ENCODE results near the gene FOSL1. TPM values are rescaled to one million over a fixed set of nuclear protein-coding genes. Genes with fewer than 3 reads are reported as not detected.
"Not testable (repeated sequence)": the region's sequence is repeated elsewhere in the genome, so short reads cannot be mapped to it uniquely, and the experiment has no call there.

The FOSL1 gene
- total and polyA plus RNA-seq, 4 donors: 0.17 to 0.20 TPM; not detected in 2

- H3K27me3 ChIP-seq (ENCODE audit: control insufficient read depth in 4 of 4, insufficient read depth in 4 of 4, low read length in 3 of 4); H3K9ac ChIP-seq (ENCODE audit: low read depth in 1 of 2, low read length in 2 of 2); H3K4me1 ChIP-seq (ENCODE audit: control insufficient read depth in 4 of 4, insufficient read depth in 4 of 4, low read length in 3 of 4); DNase-seq (ENCODE audit: low spot score); H3K9me3 ChIP-seq (ENCODE audit: control insufficient read depth in 4 of 4, low read length in 3 of 4); H3K4me3 ChIP-seq (ENCODE audit: low read depth in 1 of 3, low read length in 3 of 3); H3K27ac ChIP-seq (ENCODE audit: low read depth in 1 of 2, low read length in 2 of 2): not testable (repeated sequence)
- peaks cover 3 to 14% (median 5%) of the 10 kb centered on the region in 4 donors for H3K36me3 ChIP-seq (ENCODE audit: control insufficient read depth in 4 of 4, insufficient read depth in 3 of 4, low read depth in 1 of 4, low read length in 3 of 4)
- WGBS: 63% methylated on average over 7 of the region's 7 CpGs
Observed at GRCh38 chr11:65848693-65849092, 51.5 kb downstream of the FOSL1 start.

- WGBS: 66% methylated on average over 3 of the region's 3 CpGs
- no peak overlapping the region for H3K4me3 ChIP-seq (ENCODE audit: low read depth in 1 of 3, low read length in 3 of 3)
- no peak overlapping the region for H3K9ac ChIP-seq (ENCODE audit: low read depth in 1 of 2, low read length in 2 of 2)
- peaks cover 0 to 4% (median 2%) of the 10 kb centered on the region in 4 donors for H3K36me3 ChIP-seq (ENCODE audit: control insufficient read depth in 4 of 4, insufficient read depth in 3 of 4, low read depth in 1 of 4, low read length in 3 of 4)
- H3K27me3 ChIP-seq (ENCODE audit: control insufficient read depth in 4 of 4, insufficient read depth in 4 of 4, low read length in 3 of 4): no peaks in the 10 kb centered on the region
- H3K4me1 ChIP-seq (ENCODE audit: control insufficient read depth in 4 of 4, insufficient read depth in 4 of 4, low read length in 3 of 4): peaks cover 0 to 2% (median 0%) of the 10 kb centered on the region in 4 donors
- H3K9me3 ChIP-seq (ENCODE audit: control insufficient read depth in 4 of 4, low read length in 3 of 4): peaks cover 0 to 7% (median 2%) of the 10 kb centered on the region in 4 donors
- DNase-seq (ENCODE audit: low spot score): no peak
- no peak overlapping the region for H3K27ac ChIP-seq (ENCODE audit: low read depth in 1 of 2, low read length in 2 of 2)
- TF ChIP-seq EGR1 (IDR thresholded peaks at IDR 0.05; ENCODE audit: low read depth in 2 of 2) (no peak), FOXA1 (IDR thresholded peaks at IDR 0.05) (no peak), HNF4G (IDR thresholded peaks at IDR 0.05) (no peak), NR2F2 (IDR thresholded peaks at IDR 0.05) (no peak), HNF4A (conservative IDR thresholded peaks at IDR 0.05) (no peak), YY1 (IDR thresholded peaks at IDR 0.05) (no peak), JUND (IDR thresholded peaks at IDR 0.05) (no peak), ZBTB33 (IDR thresholded peaks at IDR 0.05) (no peak), TAF1 (conservative IDR thresholded peaks at IDR 0.05) (no peak), SP1 (IDR thresholded peaks at IDR 0.05) (no peak), ATF3 (IDR thresholded peaks at IDR 0.05) (no peak), FOXA2 (IDR thresholded peaks at IDR 0.05) (no peak), REST (IDR thresholded peaks at IDR 0.05) (no peak), GABPA (IDR thresholded peaks at IDR 0.05 in 1 of 2, conservative IDR thresholded peaks at IDR 0.05 in 1 of 2) (no peak), RXRA (IDR thresholded peaks at IDR 0.05) (no peak), RAD21 (IDR thresholded peaks at IDR 0.05) (no peak)
- TF ChIP-seq, protein P1, sequence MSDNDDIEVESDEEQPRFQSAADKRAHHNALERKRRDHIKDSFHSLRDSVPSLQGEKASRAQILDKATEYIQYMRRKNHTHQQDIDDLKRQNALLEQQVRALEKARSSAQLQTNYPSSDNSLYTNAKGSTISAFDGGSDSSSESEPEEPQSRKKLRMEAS (IDR thresholded peaks at IDR 0.05): no peak
- TF ChIP-seq, protein P2, sequence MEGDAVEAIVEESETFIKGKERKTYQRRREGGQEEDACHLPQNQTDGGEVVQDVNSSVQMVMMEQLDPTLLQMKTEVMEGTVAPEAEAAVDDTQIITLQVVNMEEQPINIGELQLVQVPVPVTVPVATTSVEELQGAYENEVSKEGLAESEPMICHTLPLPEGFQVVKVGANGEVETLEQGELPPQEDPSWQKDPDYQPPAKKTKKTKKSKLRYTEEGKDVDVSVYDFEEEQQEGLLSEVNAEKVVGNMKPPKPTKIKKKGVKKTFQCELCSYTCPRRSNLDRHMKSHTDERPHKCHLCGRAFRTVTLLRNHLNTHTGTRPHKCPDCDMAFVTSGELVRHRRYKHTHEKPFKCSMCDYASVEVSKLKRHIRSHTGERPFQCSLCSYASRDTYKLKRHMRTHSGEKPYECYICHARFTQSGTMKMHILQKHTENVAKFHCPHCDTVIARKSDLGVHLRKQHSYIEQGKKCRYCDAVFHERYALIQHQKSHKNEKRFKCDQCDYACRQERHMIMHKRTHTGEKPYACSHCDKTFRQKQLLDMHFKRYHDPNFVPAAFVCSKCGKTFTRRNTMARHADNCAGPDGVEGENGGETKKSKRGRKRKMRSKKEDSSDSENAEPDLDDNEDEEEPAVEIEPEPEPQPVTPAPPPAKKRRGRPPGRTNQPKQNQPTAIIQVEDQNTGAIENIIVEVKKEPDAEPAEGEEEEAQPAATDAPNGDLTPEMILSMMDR (IDR thresholded peaks at IDR 0.05; ENCODE audit: low read depth, low read length, missing input control): no peak
Observed at GRCh38 chr11:65847746-65848145, 52.4 kb downstream of the FOSL1 start.

Measured in liver (tissue), 9 donors.